IMR-90 (cell line): ENCODE results near the gene SLTM. TPM values are rescaled to one million over a fixed set of nuclear protein-coding genes. Genes with fewer than 3 reads are reported as not detected.
A peak's percentile ranks its signal among the peaks of the same experiment; 100 is the strongest.
"Not testable (repeated sequence)": the region's sequence is repeated elsewhere in the genome, so short reads cannot be mapped to it uniquely, and the experiment has no call there.

Experiments used
- ATAC-seq: fragments of 200-7000 bp; cut with Tn5 transposase; 2 replicates; pipeline ENCODE4 v1.9.1; 2020; ENCODE audit warnings: low read depth, mild to moderate bottlenecking, moderate library complexity
- BruUV-seq: library from RNA; stranded (reverse); fragments of 400-500 nt; replicated peaks from 2 replicates; lab custom pipeline; 2021; lab: Mats Ljungman, UMichigan
- CTCF ChIA-PET: fragments of 300-600 bp; formaldehyde crosslinking; extraction: SDS; loops from one replicate; lab custom pipeline; 2021; ENCODE audit warnings: antibody characterized with exemption; lab: Yijun Ruan, JAX
- POLR2A ChIA-PET: fragments of 300-600 bp; sonication (Branson Sonifier 250); formaldehyde crosslinking; loops from one replicate; lab custom pipeline; 2022; ENCODE audit warnings: antibody characterized with exemption; ENCODE audit not compliant: unreplicated experiment; lab: Charles Lee
- DNase-seq: peaks from one replicate; pipeline ENCODE4 v3.0.0; 2013
- H2AFZ ChIP-seq: replicated peaks from 2 replicates; pipeline ENCODE3; 2013; ENCODE audit warnings: low read length, mild to moderate bottlenecking; ENCODE audit not compliant: poor library complexity
- H2AK5ac ChIP-seq: 2 replicates; pipeline ENCODE4 v1.6.1; 2013; ENCODE audit warnings: low read depth, low read length, inconsistent platforms
- H2AK9ac ChIP-seq: replicated peaks from 2 replicates; pipeline ENCODE3; 2013; ENCODE audit warnings: mild to moderate bottlenecking, low read depth, low read length, moderate library complexity; ENCODE audit not compliant: poor library complexity
- H2BK120ac ChIP-seq: 2 replicates; pipeline ENCODE4 v1.6.1; 2013; ENCODE audit warnings: low read depth, low read length, inconsistent platforms
- H2BK15ac ChIP-seq: 3 replicates; pipeline ENCODE4 v1.6.1; 2013; ENCODE audit warnings: low read depth, low read length, inconsistent platforms
- H2BK20ac ChIP-seq: 2 replicates; pipeline ENCODE4 v1.6.1; 2013; ENCODE audit warnings: low read depth, mild to moderate bottlenecking, inconsistent platforms, low read length, moderate library complexity
- H2BK5ac ChIP-seq: 2 replicates; pipeline ENCODE4 v1.6.1; 2013; ENCODE audit warnings: mild to moderate bottlenecking, low read depth, low read length, inconsistent platforms; ENCODE audit not compliant: poor library complexity, severe bottlenecking
- H3K14ac ChIP-seq: replicated peaks from 2 replicates; pipeline ENCODE4 v1.6.1; 2013; ENCODE audit warnings: low read depth, low read length, inconsistent platforms
- H3K18ac ChIP-seq: 2 replicates; pipeline ENCODE4 v1.6.1; 2013; ENCODE audit warnings: low read depth, low read length, control low read depth
- H3K23ac ChIP-seq: 2 replicates; pipeline ENCODE4 v1.6.1; 2013; ENCODE audit warnings: low read depth, low read length, inconsistent platforms
- H3K27ac ChIP-seq: 2 replicates; pipeline ENCODE4 v1.5.1; 2013; ENCODE audit warnings: mild to moderate bottlenecking, control low read depth, low read length; ENCODE audit not compliant: insufficient read depth
- H3K27me3 ChIP-seq: 2 replicates; pipeline ENCODE4 v1.6.1; 2013; ENCODE audit warnings: low read length; ENCODE audit not compliant: control insufficient read depth, insufficient read depth
- H3K36me3 ChIP-seq: 2 replicates; pipeline ENCODE4 v1.6.1; 2013; ENCODE audit warnings: low read length, mixed read lengths; ENCODE audit not compliant: control insufficient read depth, insufficient read depth
- H3K4ac ChIP-seq: 2 replicates; pipeline ENCODE4 v1.6.1; 2013; ENCODE audit warnings: low read depth, low read length, inconsistent platforms
- H3K4me1 ChIP-seq: 2 replicates; pipeline ENCODE4 v1.6.1; 2013; ENCODE audit warnings: low read length, mixed read lengths; ENCODE audit not compliant: control insufficient read depth, insufficient read depth
- H3K4me2 ChIP-seq: 2 replicates; pipeline ENCODE4 v1.6.1; 2013; ENCODE audit warnings: low read depth, mild to moderate bottlenecking, control low read depth, low read length, moderate library complexity
- H3K4me3 ChIP-seq: 2 replicates; pipeline ENCODE4 v1.5.1; 2013; ENCODE audit warnings: low read depth, mild to moderate bottlenecking, control low read depth, low read length, moderate library complexity; ENCODE audit not compliant: insufficient read depth
- H3K56ac ChIP-seq: 2 replicates; pipeline ENCODE4 v1.6.1; 2013; ENCODE audit warnings: low read length, inconsistent platforms; ENCODE audit not compliant: insufficient read depth; ENCODE audit errors: extremely low read depth
- H3K79me1 ChIP-seq, 2 experiments: 2 replicates each; pipeline ENCODE4 v1.6.1; 2013; ENCODE audit warnings: low read length in 2 of 2, inconsistent platforms in 1 of 2, low read depth in 1 of 2
- H3K9ac ChIP-seq: 2 replicates; pipeline ENCODE4 v1.6.1; 2013; ENCODE audit warnings: low read depth, low read length, control low read depth
- H3K9me1 ChIP-seq: 2 replicates; pipeline ENCODE4 v1.6.1; 2013; ENCODE audit warnings: low read length, inconsistent platforms; ENCODE audit not compliant: insufficient read depth
- H3K9me3 ChIP-seq: 2 replicates; pipeline ENCODE4 v1.6.1; 2013; ENCODE audit warnings: low read length; ENCODE audit not compliant: control insufficient read depth, insufficient read depth
- H4K20me1 ChIP-seq: 2 replicates; pipeline ENCODE4 v1.6.1; 2013; ENCODE audit warnings: low read length, inconsistent platforms; ENCODE audit not compliant: insufficient read depth
- H4K5ac ChIP-seq: 2 replicates; pipeline ENCODE4 v1.6.1; 2013; ENCODE audit warnings: mild to moderate bottlenecking, low read depth, low read length, control low read depth
- H4K8ac ChIP-seq, 2 experiments: 2 replicates each; pipeline ENCODE4 v1.6.1; 2013; ENCODE audit warnings: low read depth in 2 of 2, low read length in 2 of 2, control low read depth in 1 of 2, inconsistent platforms in 1 of 2
- H4K91ac ChIP-seq: 2 replicates; pipeline ENCODE4 v1.6.1; 2013; ENCODE audit warnings: low read depth, low read length, inconsistent platforms; ENCODE audit not compliant: insufficient read depth
- WGBS, 2 experiments: methylation state at CpG; one replicate each; pipeline versions ENCODE4 v1.1.5 to v1.1.7; 2013; ENCODE audit warnings: missing lambda C conversion rate in 2 of 2; ENCODE audit not compliant: insufficient read length in 1 of 2; ENCODE audit errors: extremely low coverage in 2 of 2; 5-methylcytosine and 5-hydroxymethylcytosine counted together
- dilution Hi-C: fragments of 300-500 bp; cut with HindIII; formaldehyde crosslinking; loops from one replicate; pipeline ENCODE4 v1.14.3; 2018; ENCODE audit warnings: low sequenced_read_pairs; ENCODE audit not compliant: unreplicated experiment
- in situ Hi-C: fragments of 300-500 bp; cut with MboI; formaldehyde crosslinking; loops from 3 replicates; pipeline ENCODE4 v1.14.3; 2019; ENCODE audit warnings: low sequenced_read_pairs, inconsistent platforms, mixed read lengths
- intact Hi-C: fragments of 100-400 bp; cut with micrococcal nuclease; formaldehyde crosslinking; loops from 2 replicates; pipeline ENCODE4 v1.10.0; 2022
- polyA plus RNA-seq, 3 experiments: library from polyadenylated mRNA; depleted of rRNA; stranded (reverse); fragments of >200 nt; gene quantifications; 2 replicates each; pipeline ENCODE4 v1.2.3, GENCODE V29; 2012; ENCODE audit warnings: low replicate concordance in 1 of 3
- total RNA-seq: library from RNA; depleted of rRNA; stranded (reverse); fragments of >200 nt; gene quantifications from 2 replicates; pipeline ENCODE4 v1.2.3, GENCODE V29; 2012

SLTM gene
- total and polyA plus RNA-seq, 2 of the 4 experiments (the other 2 are of a cell fraction) = 36.0 to 57.6 TPM

- BruUV-seq, DNase-seq, H3K27ac ChIP-seq, H3K18ac ChIP-seq, H2BK20ac ChIP-seq, H3K36me3 ChIP-seq, H4K20me1 ChIP-seq, H4K91ac ChIP-seq, H3K4me3 ChIP-seq, H3K9ac ChIP-seq, H2AK9ac ChIP-seq, H3K56ac ChIP-seq, H2AK5ac ChIP-seq, H3K27me3 ChIP-seq, dilution Hi-C loops, CTCF ChIA-PET, H3K9me1 ChIP-seq, H3K9me3 ChIP-seq, ATAC-seq, H3K79me1 ChIP-seq, H4K5ac ChIP-seq, H3K4me1 ChIP-seq, H2BK15ac ChIP-seq, H3K14ac ChIP-seq, H3K4me2 ChIP-seq, POLR2A ChIA-PET, in situ Hi-C loops, H3K23ac ChIP-seq, H2AFZ ChIP-seq: not testable (repeated sequence)
- WGBS, 2 experiments = 100% methylated on average over 4 of the region's 8 CpGs; no CpG with 5 or more reads in 1 of the 2 experiments
- Histone ChIP-seq H2BK5ac (peak overlapping the region; percentile 34), H4K8ac (peak overlapping the region; percentile 70 to 82; a peak in 1 of 4 replicates), H2BK120ac (peak overlapping the region; percentile 58; the same call in 1 of the 2 replicates), H3K4ac (0 out of 2 replicates have a peak overlapping the region, but pooled peaks have one; percentile 8)
- intact Hi-C loops = loop anchor here (5.0 kb wide), 1 partner anchor 163 kb away; the partner anchor contains the start of gene MINDY2
Observed at GRCh38 chr15:58934974-58935373, 1.5 kb upstream of the SLTM start.
